ENCODE results near the gene SNAP25.

DNA sequence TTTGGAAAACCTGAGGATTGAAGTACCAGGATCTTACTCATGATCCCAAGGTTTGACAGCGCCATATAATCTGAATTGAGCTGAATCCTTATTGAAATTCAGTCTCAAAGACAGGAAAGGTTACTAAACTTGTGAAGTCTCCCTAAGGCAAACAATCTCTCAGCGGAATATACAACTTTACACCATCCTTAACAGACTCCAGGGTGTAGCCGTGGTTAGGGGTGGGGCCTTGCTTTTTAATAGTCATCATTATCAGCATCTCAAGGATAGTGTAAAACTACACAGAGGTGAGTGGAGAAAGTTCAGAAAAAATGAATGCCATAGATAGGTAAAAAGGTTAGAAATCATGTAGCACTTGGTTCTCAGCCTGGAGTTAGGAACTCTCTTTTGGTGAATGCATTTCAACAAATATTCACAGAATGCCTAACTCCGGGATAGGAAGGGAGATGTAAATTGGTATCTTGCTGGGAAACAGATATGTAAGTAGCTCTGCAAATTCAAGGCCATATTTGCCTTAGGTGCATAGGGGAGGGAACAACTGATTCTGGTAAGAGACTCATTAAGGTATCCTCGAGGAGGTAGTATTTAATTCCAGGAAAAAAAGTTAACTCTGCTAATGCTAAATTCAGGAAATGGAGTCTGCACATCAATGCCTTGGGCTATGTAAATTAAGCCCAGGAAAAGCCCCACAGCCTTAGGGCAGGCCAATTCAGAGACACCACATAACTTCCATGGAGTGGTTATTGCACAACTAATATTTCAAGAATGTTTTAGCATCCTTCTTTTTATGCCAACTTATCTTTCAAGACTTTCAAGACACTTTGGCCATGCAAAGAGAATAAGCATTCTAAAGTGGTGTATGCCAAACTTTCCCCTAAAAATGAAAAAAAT is 61.6 kb downstream of the SNAP25 start:
- TF ChIP-seq, protein P1, sequence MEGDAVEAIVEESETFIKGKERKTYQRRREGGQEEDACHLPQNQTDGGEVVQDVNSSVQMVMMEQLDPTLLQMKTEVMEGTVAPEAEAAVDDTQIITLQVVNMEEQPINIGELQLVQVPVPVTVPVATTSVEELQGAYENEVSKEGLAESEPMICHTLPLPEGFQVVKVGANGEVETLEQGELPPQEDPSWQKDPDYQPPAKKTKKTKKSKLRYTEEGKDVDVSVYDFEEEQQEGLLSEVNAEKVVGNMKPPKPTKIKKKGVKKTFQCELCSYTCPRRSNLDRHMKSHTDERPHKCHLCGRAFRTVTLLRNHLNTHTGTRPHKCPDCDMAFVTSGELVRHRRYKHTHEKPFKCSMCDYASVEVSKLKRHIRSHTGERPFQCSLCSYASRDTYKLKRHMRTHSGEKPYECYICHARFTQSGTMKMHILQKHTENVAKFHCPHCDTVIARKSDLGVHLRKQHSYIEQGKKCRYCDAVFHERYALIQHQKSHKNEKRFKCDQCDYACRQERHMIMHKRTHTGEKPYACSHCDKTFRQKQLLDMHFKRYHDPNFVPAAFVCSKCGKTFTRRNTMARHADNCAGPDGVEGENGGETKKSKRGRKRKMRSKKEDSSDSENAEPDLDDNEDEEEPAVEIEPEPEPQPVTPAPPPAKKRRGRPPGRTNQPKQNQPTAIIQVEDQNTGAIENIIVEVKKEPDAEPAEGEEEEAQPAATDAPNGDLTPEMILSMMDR (IDR thresholded peaks at IDR 0.05), result no peak
- TF ChIP-seq EP300 (IDR thresholded peaks at IDR 0.05) (no peak), POLR2A (IDR thresholded peaks at IDR 0.05) (no peak)

Measured in ovary (tissue), 3 donors.